Subcutaneous adipose tissue (tissue), 4 donors: ENCODE results near the gene PRKD1. TPM values are rescaled to one million over a fixed set of nuclear protein-coding genes. Genes with fewer than 3 reads are reported as not detected.

Experiments
- small RNA-seq: library from RNA; depleted of rRNA; stranded (forward); fragments of <200 nt; gene quantifications from one replicate; pipeline ENCODE3, GENCODE V24; 2016
- total RNA-seq, 4 donors: library from RNA; depleted of rRNA; stranded (reverse); fragments of >200 nt; gene quantifications; one replicate each; pipeline ENCODE4 v1.1.0, GENCODE V29; 2016
- TF ChIP-seq, protein P1 (sequence below): fragments of 450-650 bp; IDR thresholded peaks from one replicate; pipeline ENCODE4 v1.5.1; 2016; ENCODE audit warnings: low read depth, mild to moderate bottlenecking, control low read depth, antibody characterized with exemption, moderate library complexity

PRKD1 gene
- total RNA-seq, 4 donors from 2014 or later = 7.8 to 19.4 (median 19.1) TPM

GRCh38 chr14:29536886-29537511 is 390.6 kb downstream of the PRKD1 start:
- TF ChIP-seq, protein P1, sequence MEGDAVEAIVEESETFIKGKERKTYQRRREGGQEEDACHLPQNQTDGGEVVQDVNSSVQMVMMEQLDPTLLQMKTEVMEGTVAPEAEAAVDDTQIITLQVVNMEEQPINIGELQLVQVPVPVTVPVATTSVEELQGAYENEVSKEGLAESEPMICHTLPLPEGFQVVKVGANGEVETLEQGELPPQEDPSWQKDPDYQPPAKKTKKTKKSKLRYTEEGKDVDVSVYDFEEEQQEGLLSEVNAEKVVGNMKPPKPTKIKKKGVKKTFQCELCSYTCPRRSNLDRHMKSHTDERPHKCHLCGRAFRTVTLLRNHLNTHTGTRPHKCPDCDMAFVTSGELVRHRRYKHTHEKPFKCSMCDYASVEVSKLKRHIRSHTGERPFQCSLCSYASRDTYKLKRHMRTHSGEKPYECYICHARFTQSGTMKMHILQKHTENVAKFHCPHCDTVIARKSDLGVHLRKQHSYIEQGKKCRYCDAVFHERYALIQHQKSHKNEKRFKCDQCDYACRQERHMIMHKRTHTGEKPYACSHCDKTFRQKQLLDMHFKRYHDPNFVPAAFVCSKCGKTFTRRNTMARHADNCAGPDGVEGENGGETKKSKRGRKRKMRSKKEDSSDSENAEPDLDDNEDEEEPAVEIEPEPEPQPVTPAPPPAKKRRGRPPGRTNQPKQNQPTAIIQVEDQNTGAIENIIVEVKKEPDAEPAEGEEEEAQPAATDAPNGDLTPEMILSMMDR = no peak

DNA sequence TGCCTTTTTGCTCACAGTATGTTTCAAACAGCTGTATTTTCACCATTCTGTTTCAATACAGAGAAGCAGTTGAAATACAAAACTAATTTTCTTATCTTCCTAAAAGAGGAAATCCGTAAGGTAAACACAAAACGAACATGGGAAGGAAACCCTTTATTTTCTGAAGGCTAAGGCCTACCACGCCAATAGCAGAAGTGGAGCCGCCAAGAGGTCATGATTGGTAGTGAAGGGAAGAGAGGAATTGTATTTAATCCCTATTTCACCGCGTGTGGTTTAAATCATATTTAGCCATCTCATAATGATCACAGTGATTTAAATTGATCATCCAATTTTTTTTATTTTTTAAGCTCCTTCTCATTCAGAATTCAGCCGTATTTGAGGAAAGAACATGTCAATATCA is 398.2 kb downstream of the PRKD1 start:
- TF ChIP-seq, protein P1 = no peak

GRCh38 chr14:29528889-29529288 is 398.8 kb downstream of the PRKD1 start:
- TF ChIP-seq, protein P1 = no peak

DNA sequence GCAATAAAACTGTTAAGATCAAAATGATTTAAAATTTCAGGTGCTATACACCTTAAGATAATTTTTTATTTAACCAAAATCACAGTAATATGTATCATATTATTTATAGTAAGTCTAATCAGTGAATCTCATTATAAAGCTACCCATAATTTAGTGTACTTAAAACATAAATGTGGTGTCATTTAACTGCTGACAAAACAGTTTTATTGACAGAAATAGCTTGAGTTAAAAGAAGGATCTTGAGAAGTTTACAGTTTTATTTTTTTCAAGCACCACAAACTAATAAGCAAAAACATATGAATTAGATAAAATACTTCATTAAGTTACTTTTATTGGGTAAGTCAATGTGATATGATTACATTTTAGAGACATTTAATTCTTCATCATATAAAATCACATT is 400.4 kb downstream of the PRKD1 start:
- TF ChIP-seq, protein P1 = no peak

Small RNA genes lying within 50 kb of the gene (small RNA-seq; reads per million reads assigned to genes)
- not detected for gene RNU6-1234P
